ENCODE results near the gene GJA5. TPM values are rescaled to one million over a fixed set of nuclear protein-coding genes. Genes with fewer than 3 reads are reported as not detected.

The GJA5 gene
- total RNA-seq, 1 donor: 0.86 TPM

GRCh38 chr1:147717706-147718097 lies 42.7 kb downstream of the GJA5 start:
- TF ChIP-seq CTCF (IDR thresholded peaks at IDR 0.05; ENCODE audit: insufficient read depth, low read depth, low read length): no peak
- no peak overlapping the region for H3K4me3 ChIP-seq (ENCODE audit: low read depth, low read length)
- DNase-seq (ENCODE audit: low read depth): no peak

GRCh38 chr1:147717051-147717705 lies 43.2 kb downstream of the GJA5 start:
- DNase-seq (ENCODE audit: low read depth): no peak
- no peak for TF ChIP-seq CTCF (IDR thresholded peaks at IDR 0.05; ENCODE audit: insufficient read depth, low read depth, low read length)
- H3K4me3 ChIP-seq (ENCODE audit: low read depth, low read length): no peak overlapping the region

GRCh38 chr1:147712605-147713004 lies 47.8 kb downstream of the GJA5 start:
- H3K4me3 ChIP-seq (ENCODE audit: low read depth, low read length): no peak overlapping the region
- no peak for DNase-seq (ENCODE audit: low read depth)
- no peak for TF ChIP-seq CTCF (IDR thresholded peaks at IDR 0.05; ENCODE audit: insufficient read depth, low read depth, low read length)

Other genes starting within 250 kb of the GJA5 start
- 4.2 and 6.0 TPM in 2 replicates for gene BCL9, start 219.1 kb downstream of the GJA5 start, total RNA-seq
- gene ACP6, start 90.1 kb downstream of the GJA5 start, total RNA-seq: 4.8 and 6.0 TPM in 2 replicates
- gene GJA8, start 142.2 kb upstream of the GJA5 start, total RNA-seq: not detected in 2 replicates
- 12.6 and 19.0 TPM in 2 replicates for gene GPR89B, start 167.8 kb upstream of the GJA5 start, total RNA-seq